ENCODE results near the gene TATDN2. TPM values are rescaled to one million over a fixed set of nuclear protein-coding genes. Genes with fewer than 3 reads are reported as not detected.

The TATDN2 gene
- total and polyA plus RNA-seq, 2 donors from 2014 or later = 15.5 to 31.8 TPM

DNA sequence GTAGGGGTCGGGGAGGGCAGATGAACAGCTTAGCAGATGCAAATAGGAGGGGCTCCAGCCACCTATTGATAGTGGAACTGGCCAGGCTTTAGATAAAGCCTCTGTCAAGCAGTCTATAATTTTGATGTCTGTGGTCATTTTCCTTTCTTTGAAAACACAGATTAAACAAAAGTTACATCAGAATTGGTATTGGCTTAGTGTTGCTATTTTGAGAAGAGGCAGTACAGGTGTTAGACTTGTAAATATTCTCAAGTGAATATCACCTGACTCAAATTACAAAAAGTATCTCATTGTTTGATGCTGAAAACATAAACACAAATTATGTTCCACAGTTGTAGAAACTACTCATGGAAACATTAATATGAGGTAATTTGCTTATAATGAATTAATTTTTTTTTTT, 26.3 kb downstream of the TATDN2 start:
- H3K4me3 ChIP-seq (ENCODE audit: low read length in 3 of 3) = no peak overlapping the region
- DNase-seq (no peak), FAIRE-seq (no peak)
- intact Hi-C loops (cut with DNase I) = no loop called here
- H3K9me3 ChIP-seq (ENCODE audit: control insufficient read depth in 2 of 3, insufficient read depth in 1 of 3, low read length in 3 of 3) = no peaks in the 10 kb centered on the region
- peaks cover 2 to 40% (median 21%) of the 10 kb centered on the region in 3 donors for H3K36me3 ChIP-seq (ENCODE audit: control insufficient read depth in 2 of 3, insufficient read depth in 3 of 3, low read length in 3 of 3)
- TF ChIP-seq, protein P1, sequence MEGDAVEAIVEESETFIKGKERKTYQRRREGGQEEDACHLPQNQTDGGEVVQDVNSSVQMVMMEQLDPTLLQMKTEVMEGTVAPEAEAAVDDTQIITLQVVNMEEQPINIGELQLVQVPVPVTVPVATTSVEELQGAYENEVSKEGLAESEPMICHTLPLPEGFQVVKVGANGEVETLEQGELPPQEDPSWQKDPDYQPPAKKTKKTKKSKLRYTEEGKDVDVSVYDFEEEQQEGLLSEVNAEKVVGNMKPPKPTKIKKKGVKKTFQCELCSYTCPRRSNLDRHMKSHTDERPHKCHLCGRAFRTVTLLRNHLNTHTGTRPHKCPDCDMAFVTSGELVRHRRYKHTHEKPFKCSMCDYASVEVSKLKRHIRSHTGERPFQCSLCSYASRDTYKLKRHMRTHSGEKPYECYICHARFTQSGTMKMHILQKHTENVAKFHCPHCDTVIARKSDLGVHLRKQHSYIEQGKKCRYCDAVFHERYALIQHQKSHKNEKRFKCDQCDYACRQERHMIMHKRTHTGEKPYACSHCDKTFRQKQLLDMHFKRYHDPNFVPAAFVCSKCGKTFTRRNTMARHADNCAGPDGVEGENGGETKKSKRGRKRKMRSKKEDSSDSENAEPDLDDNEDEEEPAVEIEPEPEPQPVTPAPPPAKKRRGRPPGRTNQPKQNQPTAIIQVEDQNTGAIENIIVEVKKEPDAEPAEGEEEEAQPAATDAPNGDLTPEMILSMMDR (IDR thresholded peaks at IDR 0.05; ENCODE audit: borderline replicate concordance, extremely low read depth, insufficient read depth) = no peak
- H3K27me3 ChIP-seq (ENCODE audit: control insufficient read depth, insufficient read depth, low read length) = no peaks in the 10 kb centered on the region
- H3K9ac ChIP-seq (ENCODE audit: low read length in 3 of 3) = no peak overlapping the region
- peaks cover 0 to 7% (median 5%) of the 10 kb centered on the region in 3 donors for H3K4me1 ChIP-seq (ENCODE audit: control insufficient read depth in 2 of 3, insufficient read depth in 2 of 3, low read depth in 1 of 3, low read length in 3 of 3)
- no peak overlapping the region for H3K27ac ChIP-seq (ENCODE audit: low read depth in 2 of 2, low read length in 2 of 2)

DNA sequence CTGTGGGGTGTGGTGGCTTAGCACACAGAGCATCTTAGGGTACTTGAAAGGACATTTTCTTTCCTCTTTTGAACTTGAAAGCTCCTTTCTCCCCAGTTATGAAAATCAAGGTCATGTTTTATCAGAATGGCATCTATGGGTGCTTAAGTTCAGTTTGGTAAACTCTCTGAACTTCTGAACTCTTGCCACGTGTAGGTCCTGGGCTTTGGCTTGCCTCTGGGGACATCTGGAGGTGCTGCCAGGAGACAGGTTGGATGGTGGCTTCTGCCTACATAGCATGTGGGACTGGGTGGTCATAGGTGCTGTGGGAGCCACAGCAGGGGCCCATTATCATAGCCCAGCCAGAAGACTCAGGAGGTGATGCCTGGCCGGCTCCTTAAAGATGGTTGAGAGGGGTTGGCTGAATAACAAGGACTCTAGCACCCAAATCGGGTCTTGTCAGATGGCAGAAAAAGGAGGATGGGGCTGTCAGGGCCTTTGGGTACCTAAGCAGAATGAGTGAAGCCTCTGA, 28.9 kb downstream of the TATDN2 start:
- peaks cover 6 to 38% (median 27%) of the 10 kb centered on the region in 3 donors for H3K36me3 ChIP-seq (ENCODE audit: control insufficient read depth in 2 of 3, insufficient read depth in 3 of 3, low read length in 3 of 3)
- peaks cover 0 to 7% (median 5%) of the 10 kb centered on the region in 3 donors for H3K4me1 ChIP-seq (ENCODE audit: control insufficient read depth in 2 of 3, insufficient read depth in 2 of 3, low read depth in 1 of 3, low read length in 3 of 3)
- H3K4me3 ChIP-seq (ENCODE audit: low read length in 3 of 3) = no peak overlapping the region
- DNase-seq = no peak
- TF ChIP-seq, protein P1 (IDR thresholded peaks at IDR 0.05; ENCODE audit: borderline replicate concordance, extremely low read depth, insufficient read depth) = no peak
- intact Hi-C loops (cut with DNase I) = no loop called here
- no peak overlapping the region for H3K9ac ChIP-seq (ENCODE audit: low read length in 3 of 3)
- no peak for FAIRE-seq
- H3K9me3 ChIP-seq (ENCODE audit: control insufficient read depth in 2 of 3, insufficient read depth in 1 of 3, low read length in 3 of 3) = no peaks in the 10 kb centered on the region
- H3K27me3 ChIP-seq (ENCODE audit: control insufficient read depth, insufficient read depth, low read length) = no peaks in the 10 kb centered on the region
- no peak overlapping the region for H3K27ac ChIP-seq (ENCODE audit: low read depth in 2 of 2, low read length in 2 of 2)

DNA sequence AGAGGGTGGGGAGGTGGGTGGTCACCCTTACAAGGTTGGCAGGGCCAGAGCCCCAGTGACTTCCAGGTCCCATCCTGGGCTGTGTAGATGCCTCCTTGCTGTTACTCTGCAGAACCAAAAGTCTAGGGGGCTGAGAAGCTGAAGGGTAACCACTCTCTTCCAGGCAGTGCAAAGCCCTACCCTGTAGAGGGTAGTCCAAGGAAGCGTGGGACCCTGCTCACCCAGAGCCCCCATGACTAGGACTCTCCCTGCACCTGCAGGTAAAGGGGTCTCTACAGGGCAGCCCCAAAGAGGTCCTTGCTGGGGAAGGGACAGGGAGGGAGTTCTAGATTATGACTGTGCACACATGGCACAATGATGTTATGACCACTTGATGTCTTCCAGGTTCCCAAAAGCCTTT, 30.2 kb downstream of the TATDN2 start:
- TF ChIP-seq, protein P1 (IDR thresholded peaks at IDR 0.05; ENCODE audit: borderline replicate concordance, extremely low read depth, insufficient read depth) = no peak

More for the DNA sequence above, 30.2 kb downstream of the TATDN2 start:
- H3K36me3 ChIP-seq (ENCODE audit: control insufficient read depth in 2 of 3, insufficient read depth in 3 of 3, low read length in 3 of 3) = peaks cover 6 to 38% (median 27%) of the 10 kb centered on the region in 3 donors
- no peak overlapping the region for H3K27ac ChIP-seq (ENCODE audit: low read depth in 2 of 2, low read length in 2 of 2)
- no peak overlapping the region for H3K9ac ChIP-seq (ENCODE audit: low read length in 3 of 3)
- intact Hi-C loops (cut with DNase I) = no loop called here
- no peak overlapping the region for H3K4me3 ChIP-seq (ENCODE audit: low read length in 3 of 3)
- DNase-seq (no peak), FAIRE-seq (no peak)
- no peaks in the 10 kb centered on the region for H3K9me3 ChIP-seq (ENCODE audit: control insufficient read depth in 2 of 3, insufficient read depth in 1 of 3, low read length in 3 of 3)
- no peaks in the 10 kb centered on the region for H3K27me3 ChIP-seq (ENCODE audit: control insufficient read depth, insufficient read depth, low read length)
- H3K4me1 ChIP-seq (ENCODE audit: control insufficient read depth in 2 of 3, insufficient read depth in 2 of 3, low read depth in 1 of 3, low read length in 3 of 3) = peaks cover 0 to 5% (median 0%) of the 10 kb centered on the region in 3 donors

Measured in kidney (tissue), 14 donors.